ENCODE data around the gene MRC1.

DNA sequence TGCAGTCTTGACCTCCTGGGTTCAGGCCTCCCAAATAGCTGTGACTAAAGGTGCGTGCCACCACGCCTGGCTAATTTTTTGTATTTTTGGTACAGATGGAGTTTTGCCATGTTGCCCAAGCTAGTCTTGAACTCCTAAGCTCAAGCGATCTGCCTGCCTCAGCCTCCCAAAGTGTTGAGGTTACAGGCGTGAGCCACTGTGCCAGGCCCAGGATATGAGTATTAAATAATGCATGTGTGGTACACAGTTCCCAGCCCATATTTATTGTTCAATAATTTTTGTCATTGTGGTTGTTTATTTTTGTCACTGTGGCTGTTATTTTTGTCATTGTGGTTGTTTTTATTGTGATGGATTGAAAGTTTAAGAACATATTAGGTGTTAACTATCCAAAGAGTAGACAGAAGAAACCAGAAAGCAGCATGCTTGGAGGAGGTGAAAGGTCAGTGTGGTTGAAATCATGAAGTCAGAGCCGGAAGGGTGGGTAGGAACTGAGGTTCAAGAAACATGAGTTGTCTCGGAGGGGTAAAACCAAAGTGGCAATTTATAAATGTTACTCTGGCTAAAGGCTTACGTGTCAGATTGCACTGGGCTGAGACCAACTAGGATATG lies 45.0 kb downstream of the MRC1 start:
- no peak for TF ChIP-seq CTCF (conservative IDR thresholded peaks at IDR 0.05)
- TF ChIP-seq EZH2 (IDR thresholded peaks at IDR 0.05; ENCODE audit: low read depth): no peak
